Measurements from ENCODE around the gene PLPPR4.

DNA sequence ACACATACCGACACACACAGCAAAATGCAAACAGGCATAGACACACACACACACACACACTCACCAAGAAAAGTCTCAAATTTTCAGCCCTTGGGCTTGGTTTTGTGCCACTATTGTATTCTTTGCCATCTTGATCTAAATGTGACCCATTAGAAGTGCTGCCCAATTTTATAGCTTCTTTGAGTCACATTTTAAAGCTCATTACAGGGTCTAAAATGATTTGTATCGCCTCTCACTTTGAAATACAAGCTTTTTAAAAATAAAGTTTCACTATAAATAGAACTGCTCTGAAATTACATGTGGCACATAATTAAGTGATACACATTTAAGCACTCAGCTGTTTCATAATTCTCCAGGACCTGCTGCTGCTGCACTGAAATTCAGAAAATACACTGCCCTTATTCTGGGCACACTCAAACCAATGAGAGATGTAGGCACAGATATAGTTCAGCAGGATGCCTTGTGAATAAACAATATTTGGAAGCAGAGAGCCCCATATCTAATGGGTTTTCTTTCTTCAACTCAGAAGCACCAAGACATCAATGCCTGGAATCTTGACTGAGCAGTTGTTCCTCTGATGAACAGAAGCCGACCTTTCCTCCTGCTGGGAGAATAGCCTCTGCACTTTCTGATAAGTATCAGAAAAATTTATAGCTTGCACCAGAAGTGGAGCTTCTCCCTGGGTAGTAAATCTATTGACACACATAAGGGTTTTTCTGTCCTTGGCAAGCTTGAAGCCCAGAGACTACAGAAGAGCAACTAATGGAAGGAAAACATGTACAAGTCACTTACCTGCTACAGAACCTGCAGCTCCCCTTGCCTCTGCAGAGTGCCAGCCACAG lies 37.0 kb upstream of the PLPPR4 start:
- TF ChIP-seq, protein P1, sequence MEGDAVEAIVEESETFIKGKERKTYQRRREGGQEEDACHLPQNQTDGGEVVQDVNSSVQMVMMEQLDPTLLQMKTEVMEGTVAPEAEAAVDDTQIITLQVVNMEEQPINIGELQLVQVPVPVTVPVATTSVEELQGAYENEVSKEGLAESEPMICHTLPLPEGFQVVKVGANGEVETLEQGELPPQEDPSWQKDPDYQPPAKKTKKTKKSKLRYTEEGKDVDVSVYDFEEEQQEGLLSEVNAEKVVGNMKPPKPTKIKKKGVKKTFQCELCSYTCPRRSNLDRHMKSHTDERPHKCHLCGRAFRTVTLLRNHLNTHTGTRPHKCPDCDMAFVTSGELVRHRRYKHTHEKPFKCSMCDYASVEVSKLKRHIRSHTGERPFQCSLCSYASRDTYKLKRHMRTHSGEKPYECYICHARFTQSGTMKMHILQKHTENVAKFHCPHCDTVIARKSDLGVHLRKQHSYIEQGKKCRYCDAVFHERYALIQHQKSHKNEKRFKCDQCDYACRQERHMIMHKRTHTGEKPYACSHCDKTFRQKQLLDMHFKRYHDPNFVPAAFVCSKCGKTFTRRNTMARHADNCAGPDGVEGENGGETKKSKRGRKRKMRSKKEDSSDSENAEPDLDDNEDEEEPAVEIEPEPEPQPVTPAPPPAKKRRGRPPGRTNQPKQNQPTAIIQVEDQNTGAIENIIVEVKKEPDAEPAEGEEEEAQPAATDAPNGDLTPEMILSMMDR (IDR thresholded peaks at IDR 0.05) = no peak
- no peak for TF ChIP-seq POLR2A (IDR thresholded peaks at IDR 0.05)
